Skeletal muscle tissue (tissue), 4 donors: Measurements from ENCODE around the gene ROBO1. TPM values are rescaled to one million over a fixed set of nuclear protein-coding genes. Genes with fewer than 3 reads are reported as not detected.
A peak's percentile ranks its signal among the peaks of the same experiment; 100 is the strongest.
"Not testable (repeated sequence)": the region's sequence is repeated elsewhere in the genome, so short reads cannot be mapped to it uniquely, and the experiment has no call there.

Experiments
- H3K27ac ChIP-seq: one replicate; pipeline ENCODE4 v1.7.0; 2013; ENCODE audit warnings: mild to moderate bottlenecking, low read depth, low read length, inconsistent platforms
- H3K27me3 ChIP-seq, 3 donors: one replicate each; pipeline ENCODE4 v1.7.0; 2013; ENCODE audit warnings: low read length in 3 of 3; ENCODE audit not compliant: control insufficient read depth in 3 of 3, insufficient read depth in 3 of 3
- H3K36me3 ChIP-seq, 3 donors: one replicate each; pipeline ENCODE4 v1.7.0; 2013; ENCODE audit warnings: low read length in 3 of 3; ENCODE audit not compliant: control insufficient read depth in 3 of 3, insufficient read depth in 3 of 3
- H3K4me1 ChIP-seq, 3 donors: one replicate each; pipeline ENCODE4 v1.7.0; 2013; ENCODE audit warnings: low read length in 3 of 3, mild to moderate bottlenecking in 3 of 3; ENCODE audit not compliant: control insufficient read depth in 3 of 3, insufficient read depth in 3 of 3
- H3K4me3 ChIP-seq, 3 donors: one replicate each; pipeline ENCODE4 v1.7.0; 2013; ENCODE audit warnings: low read length in 3 of 3
- H3K9ac ChIP-seq, 3 donors: one replicate each; pipeline ENCODE4 v1.7.0; 2013; ENCODE audit warnings: low read length in 3 of 3, mild to moderate bottlenecking in 3 of 3, moderate library complexity in 2 of 3, low read depth in 1 of 3
- H3K9me3 ChIP-seq, 3 donors: one replicate each; pipeline ENCODE4 v1.7.0; 2013; ENCODE audit warnings: low read length in 3 of 3; ENCODE audit not compliant: control insufficient read depth in 3 of 3
- total RNA-seq: library from RNA; depleted of rRNA; stranded (reverse); fragments of >200 nt; gene quantifications from one replicate; pipeline ENCODE4 v1.2.3, GENCODE V29; 2014
- donor health status: Osteomylitis.

The ROBO1 gene
- total RNA-seq = 20.4 TPM

DNA sequence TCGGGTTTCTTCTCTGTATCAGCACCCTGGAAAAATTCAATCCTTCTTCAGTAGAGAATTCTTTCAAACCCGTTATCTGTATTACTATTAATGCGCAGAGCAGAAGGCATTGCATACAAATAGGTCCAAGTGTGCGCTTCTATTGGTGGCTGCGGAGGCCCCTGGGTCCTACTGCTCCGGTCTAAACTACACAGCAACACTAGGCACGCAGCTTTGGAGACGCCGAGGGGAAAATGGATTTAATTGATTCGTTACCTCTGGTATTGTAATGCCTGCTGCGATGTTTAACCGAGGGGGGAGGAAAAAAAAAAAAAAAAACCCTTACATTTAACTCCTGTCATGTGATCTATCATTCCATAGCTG lies at the start of gene ROBO1:
TSS of gene ROBO1 (minus strand) at position 94 of the 363 bp plus-strand sequence.
- Histone ChIP-seq H3K27me3 (peaks cover 19 to 25% (median 21%) of the 10 kb centered on the region in 3 donors), H3K4me3 (peak within 1 kb of the TSS in 2 of 3 donors; percentile 11 to 35), H3K36me3 (no peaks in the 10 kb centered on the region), H3K9ac (peak within 1 kb of the TSS in 1 of 3 donors; percentile 36), H3K4me1 (peaks cover 4 to 10% (median 7%) of the 10 kb centered on the region in 3 donors), H3K27ac (no peak within 1 kb of the TSS), H3K9me3 (no peaks in the 10 kb centered on the region)

GRCh38 chr3:79817224-79817623 lies 49.4 kb upstream of the ROBO1 start:
- Histone ChIP-seq H3K27me3 (no peaks in the 10 kb centered on the region), H3K4me1 (no peaks in the 10 kb centered on the region), H3K4me3 (no peak overlapping the region), H3K27ac (no peak overlapping the region), H3K36me3 (no peaks in the 10 kb centered on the region), H3K9me3 (peaks cover 0 to 4% (median 0%) of the 10 kb centered on the region in 3 donors), H3K9ac (no peak overlapping the region)

GRCh38 chr3:79815478-79815877 lies 47.7 kb upstream of the ROBO1 start:
- Histone ChIP-seq H3K27ac (no peak overlapping the region), H3K4me1 (no peaks in the 10 kb centered on the region), H3K9ac (no peak overlapping the region), H3K27me3 (no peaks in the 10 kb centered on the region), H3K4me3 (no peak overlapping the region), H3K9me3 (peaks cover 0 to 4% (median 0%) of the 10 kb centered on the region in 3 donors), H3K36me3 (no peaks in the 10 kb centered on the region)

DNA sequence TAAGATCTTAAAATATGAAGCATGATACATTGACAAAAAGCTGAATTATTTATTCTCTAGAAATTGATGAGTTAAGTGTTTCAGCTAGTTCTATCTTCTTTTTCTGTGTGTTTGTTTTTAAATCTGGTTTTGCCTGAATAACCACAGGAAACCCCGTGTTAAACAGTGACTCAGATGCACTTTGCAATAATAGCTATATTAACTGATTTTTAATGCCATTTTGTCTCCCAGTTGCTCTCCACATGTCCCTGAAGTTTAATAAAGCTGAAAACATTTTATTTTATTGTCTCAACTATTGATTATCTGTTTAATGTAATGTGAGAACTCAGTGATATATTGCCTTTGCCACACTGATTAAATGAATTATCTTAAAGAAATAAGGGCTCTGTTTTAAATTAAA lies 42.8 kb upstream of the ROBO1 start:
- H3K27ac ChIP-seq = no peak overlapping the region
- H3K9ac ChIP-seq = no peak overlapping the region
- no peaks in the 10 kb centered on the region for H3K9me3 ChIP-seq
- no peaks in the 10 kb centered on the region for H3K36me3 ChIP-seq
- no peak overlapping the region for H3K4me3 ChIP-seq
- no peaks in the 10 kb centered on the region for H3K27me3 ChIP-seq
- H3K4me1 ChIP-seq = no peaks in the 10 kb centered on the region

GRCh38 chr3:79810092-79810491 lies 42.3 kb upstream of the ROBO1 start:
- no peaks in the 10 kb centered on the region for H3K4me1 ChIP-seq

DNA sequence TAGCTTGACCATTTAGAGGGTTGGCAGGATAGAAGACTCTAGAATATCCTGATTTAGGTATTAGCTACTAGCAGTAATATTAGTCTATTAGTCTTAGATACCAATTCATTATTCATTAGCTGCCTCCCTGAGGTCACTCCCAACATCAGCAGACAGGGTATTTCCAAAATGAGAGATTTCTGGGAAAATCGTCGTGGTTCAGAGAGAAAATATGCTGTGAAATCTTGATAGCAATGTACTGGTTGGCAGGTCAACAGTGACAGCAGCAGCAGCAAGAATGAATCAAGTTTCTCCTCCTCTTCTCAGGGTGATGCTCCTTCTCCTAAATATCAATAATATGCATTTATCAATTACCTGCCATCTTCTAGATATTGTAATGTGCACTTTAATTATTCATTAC lies 41.3 kb upstream of the ROBO1 start:
- H3K27me3 ChIP-seq = no peaks in the 10 kb centered on the region
- no peak overlapping the region for H3K27ac ChIP-seq
- no peaks in the 10 kb centered on the region for H3K4me1 ChIP-seq
- no peaks in the 10 kb centered on the region for H3K9me3 ChIP-seq
- H3K36me3 ChIP-seq = no peaks in the 10 kb centered on the region
- no peak overlapping the region for H3K9ac ChIP-seq
- H3K4me3 ChIP-seq = no peak overlapping the region

More at GRCh38 chr3:79810092-79810491, 42.3 kb upstream of the ROBO1 start:
- Histone ChIP-seq H3K9ac (no peak overlapping the region), H3K27ac (no peak overlapping the region), H3K4me3 (no peak overlapping the region), H3K9me3 (no peaks in the 10 kb centered on the region), H3K36me3 (no peaks in the 10 kb centered on the region), H3K27me3 (no peaks in the 10 kb centered on the region)

GRCh38 chr3:79808515-79808914 lies 40.7 kb upstream of the ROBO1 start:
- H3K36me3 ChIP-seq = no peaks in the 10 kb centered on the region
- H3K9me3 ChIP-seq = no peaks in the 10 kb centered on the region
- H3K9ac ChIP-seq = no peak overlapping the region
- H3K4me1 ChIP-seq = no peaks in the 10 kb centered on the region
- no peak overlapping the region for H3K4me3 ChIP-seq
- no peak overlapping the region for H3K27ac ChIP-seq
- no peaks in the 10 kb centered on the region for H3K27me3 ChIP-seq

DNA sequence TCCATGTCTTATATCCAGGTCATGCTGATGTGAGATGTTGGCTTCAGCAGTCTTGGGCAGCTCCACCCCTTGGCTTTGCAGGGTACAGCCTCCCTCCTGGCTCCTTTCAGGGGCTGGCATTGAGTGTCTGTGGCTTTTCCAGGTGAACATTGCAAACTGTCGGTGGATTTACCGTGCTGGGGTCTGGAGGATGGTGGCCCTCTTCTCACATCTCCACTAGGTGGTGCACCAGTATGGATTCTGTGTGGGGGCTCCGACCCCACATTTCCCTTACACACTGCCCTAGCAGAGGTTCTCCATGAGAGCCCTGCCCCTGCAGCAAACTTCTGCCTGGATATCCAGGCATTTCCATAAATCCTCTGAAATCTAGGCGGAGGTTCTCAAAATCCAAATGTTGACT lies 22.4 kb upstream of the ROBO1 start:
- H3K27me3 ChIP-seq, H3K4me1 ChIP-seq, H3K4me3 ChIP-seq, H3K9me3 ChIP-seq, H3K36me3 ChIP-seq, H3K27ac ChIP-seq, H3K9ac ChIP-seq: not testable (repeated sequence)

- Histone ChIP-seq H3K27me3 (no peaks in the 10 kb centered on the region), H3K4me1 (no peaks in the 10 kb centered on the region), H3K27ac (no peak overlapping the region), H3K36me3 (no peaks in the 10 kb centered on the region), H3K4me3 (no peak overlapping the region), H3K9me3 (no peaks in the 10 kb centered on the region), H3K9ac (no peak overlapping the region)
These were observed 5.5 kb upstream of the ROBO1 start for GRCh38 chr3:79773291-79773690.

- no peaks in the 10 kb centered on the region for H3K9me3 ChIP-seq
- H3K27ac ChIP-seq = no peak overlapping the region
- H3K9ac ChIP-seq = no peak overlapping the region
- peaks cover 19 to 25% (median 21%) of the 10 kb centered on the region in 3 donors for H3K27me3 ChIP-seq
- peaks cover 4 to 10% (median 7%) of the 10 kb centered on the region in 3 donors for H3K4me1 ChIP-seq
- H3K4me3 ChIP-seq = no peak overlapping the region
- no peaks in the 10 kb centered on the region for H3K36me3 ChIP-seq
These were observed 1.4 kb upstream of the ROBO1 start for GRCh38 chr3:79769229-79769628.
